CD4-positive, alpha-beta T cell treated with Interleukin-17A for 1 hour (primary cell): Measurements from ENCODE around the gene ATG13.
"Not testable (repeated sequence)": the region's sequence is repeated elsewhere in the genome, so short reads cannot be mapped to it uniquely, and the experiment has no call there.

Experiments used
- DNase-seq: peaks from one replicate; pipeline ENCODE4 v3.0.0-alpha.2; 2020

The ATG13 gene

DNA sequence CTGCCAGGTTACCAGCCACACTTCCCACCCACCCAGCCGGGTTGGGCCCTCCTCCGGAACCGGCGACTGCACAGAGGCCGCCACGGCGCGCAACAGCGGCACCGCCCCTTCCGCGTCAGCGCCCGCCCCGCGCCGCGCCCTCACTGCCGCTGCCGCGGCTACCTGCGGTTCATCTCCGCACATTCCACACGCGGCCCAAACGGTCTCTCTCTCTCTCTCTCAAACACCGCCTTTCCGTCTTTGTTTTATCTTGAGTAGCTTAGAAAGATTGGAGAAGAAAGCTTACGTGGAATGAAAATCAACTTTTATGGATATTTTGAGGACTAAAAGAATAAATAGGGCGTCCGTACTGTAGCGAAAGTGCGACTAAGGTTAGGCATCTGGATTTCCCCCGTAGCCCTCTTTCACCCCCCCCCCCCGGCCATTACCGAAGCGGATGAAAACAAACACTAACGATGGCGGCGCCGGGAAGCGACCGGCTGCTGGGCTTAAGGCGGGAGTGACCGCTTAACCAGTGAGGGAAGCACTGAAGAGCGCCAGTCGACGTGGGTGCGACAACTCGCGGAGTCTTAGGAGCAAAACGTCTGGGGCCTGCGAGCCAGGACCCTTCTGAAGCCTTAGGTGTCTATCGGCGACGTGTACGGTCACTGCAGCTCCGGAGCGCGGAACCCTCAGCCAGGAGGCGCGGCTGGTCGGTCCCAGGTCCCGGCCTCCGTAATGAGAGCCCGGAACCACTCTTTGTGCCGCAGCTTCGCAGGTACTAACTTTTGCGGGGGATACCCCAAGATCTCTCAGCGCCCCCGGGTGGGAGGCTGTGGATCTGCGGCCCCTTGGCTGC lies at the start of gene ATG13, which contains the start of gene HARBI1:
Gene ATG13, plus strand, starts transcription at position 420 of the 838 bp plus-strand sequence. CDS start 26,739 bp downstream, outside the sequence.
Gene HARBI1, minus strand, starts transcription at position 94 of the 838 bp plus-strand sequence. CDS start 990 bp downstream, outside the sequence.
- peak; percentile 93 for DNase-seq

DNA sequence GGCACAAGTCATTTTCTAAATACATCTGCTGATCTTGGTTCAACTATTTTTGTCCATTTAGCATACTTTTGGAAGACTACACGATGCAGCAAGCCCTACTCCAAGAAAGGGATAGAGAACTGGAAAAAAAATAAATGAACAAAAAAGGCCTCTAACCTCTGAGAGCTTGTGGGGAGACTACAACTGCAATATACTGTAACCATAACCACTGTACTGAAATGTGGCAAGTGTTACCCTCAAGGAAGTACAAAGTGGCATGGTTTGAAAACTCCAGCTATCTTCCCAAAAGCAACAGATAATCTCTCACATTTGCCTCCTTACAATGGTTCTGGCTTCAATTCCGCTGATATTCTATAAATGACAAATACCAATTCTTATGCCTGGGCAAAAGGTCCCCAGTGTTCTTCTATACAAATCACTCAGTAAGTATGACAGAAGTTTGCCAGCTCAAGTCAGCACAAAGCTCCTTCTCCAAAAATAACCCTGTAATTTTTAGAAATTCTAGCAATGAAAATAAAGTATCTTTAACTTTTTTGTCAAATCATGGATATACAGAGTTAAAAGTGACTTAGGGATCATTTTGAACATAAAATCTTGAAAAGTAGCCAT lies 46.5 kb upstream of the ATG13 start:
- DNase-seq = no peak

DNA sequence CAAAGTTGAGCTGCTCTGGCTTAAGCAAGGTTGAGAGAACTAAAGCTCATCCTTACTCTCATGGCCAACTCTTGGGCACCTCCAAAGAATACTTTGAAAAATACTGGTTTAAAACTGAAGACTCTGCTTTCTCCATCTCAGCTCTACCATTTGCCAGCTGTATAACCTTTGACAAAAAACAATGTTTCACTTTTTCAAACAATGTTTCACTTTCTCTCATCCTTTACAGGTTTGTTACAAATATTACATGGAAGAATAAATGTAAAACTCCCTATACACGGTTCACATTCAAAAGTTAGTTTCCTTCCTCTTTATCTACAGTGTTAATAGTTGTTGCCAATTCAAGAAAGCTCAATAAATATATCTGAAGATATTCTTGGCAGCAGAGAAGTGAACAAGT lies 42.7 kb upstream of the ATG13 start:
- no peak for DNase-seq

DNA sequence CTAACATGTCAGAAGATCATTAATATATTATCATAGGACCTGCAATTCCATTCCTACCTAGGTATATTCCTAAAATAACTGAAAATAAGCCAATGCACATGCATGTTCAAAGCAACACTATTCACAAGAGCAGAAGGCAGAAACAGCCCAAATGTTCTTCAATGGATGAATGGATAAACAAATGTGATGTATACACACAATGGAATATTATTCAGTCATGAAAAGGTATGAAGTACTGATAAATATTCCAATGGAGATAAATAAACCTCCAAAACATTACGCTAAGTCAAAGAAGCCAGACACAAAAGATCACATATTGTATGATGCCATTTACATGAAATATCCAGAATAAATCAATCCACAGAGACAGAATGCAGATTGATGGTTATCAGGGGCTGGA lies 40.3 kb upstream of the ATG13 start:
- no peak for DNase-seq

- no peak for DNase-seq
These were observed 34.8 kb upstream of the ATG13 start for GRCh38 chr11:46582588-46582987.

- not testable (repeated sequence) for DNase-seq
These were observed 33.8 kb upstream of the ATG13 start for GRCh38 chr11:46583513-46583912.

- DNase-seq = no peak
These were observed 29.2 kb upstream of the ATG13 start for GRCh38 chr11:46588131-46588530.

DNA sequence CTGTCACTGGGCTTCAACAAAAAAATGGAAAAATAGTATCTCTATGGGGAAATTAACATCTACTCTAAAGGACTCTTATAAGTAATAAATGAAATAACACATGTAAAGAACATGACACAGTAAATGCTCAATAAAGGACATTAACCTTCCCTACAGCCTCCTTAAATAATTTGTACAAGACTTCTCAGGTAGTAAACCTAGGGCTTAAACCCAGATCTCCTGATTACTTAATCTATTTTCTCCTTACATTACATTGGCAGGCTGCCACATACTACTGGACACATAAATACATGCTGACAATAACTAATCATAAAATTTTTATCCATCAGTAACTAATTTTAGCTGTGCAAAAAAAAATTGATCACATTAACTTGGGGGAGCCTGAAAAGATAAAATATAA lies 28.4 kb upstream of the ATG13 start:
- no peak for DNase-seq

- no peak for DNase-seq
These were observed 26.4 kb upstream of the ATG13 start for GRCh38 chr11:46590740-46591605.

DNA sequence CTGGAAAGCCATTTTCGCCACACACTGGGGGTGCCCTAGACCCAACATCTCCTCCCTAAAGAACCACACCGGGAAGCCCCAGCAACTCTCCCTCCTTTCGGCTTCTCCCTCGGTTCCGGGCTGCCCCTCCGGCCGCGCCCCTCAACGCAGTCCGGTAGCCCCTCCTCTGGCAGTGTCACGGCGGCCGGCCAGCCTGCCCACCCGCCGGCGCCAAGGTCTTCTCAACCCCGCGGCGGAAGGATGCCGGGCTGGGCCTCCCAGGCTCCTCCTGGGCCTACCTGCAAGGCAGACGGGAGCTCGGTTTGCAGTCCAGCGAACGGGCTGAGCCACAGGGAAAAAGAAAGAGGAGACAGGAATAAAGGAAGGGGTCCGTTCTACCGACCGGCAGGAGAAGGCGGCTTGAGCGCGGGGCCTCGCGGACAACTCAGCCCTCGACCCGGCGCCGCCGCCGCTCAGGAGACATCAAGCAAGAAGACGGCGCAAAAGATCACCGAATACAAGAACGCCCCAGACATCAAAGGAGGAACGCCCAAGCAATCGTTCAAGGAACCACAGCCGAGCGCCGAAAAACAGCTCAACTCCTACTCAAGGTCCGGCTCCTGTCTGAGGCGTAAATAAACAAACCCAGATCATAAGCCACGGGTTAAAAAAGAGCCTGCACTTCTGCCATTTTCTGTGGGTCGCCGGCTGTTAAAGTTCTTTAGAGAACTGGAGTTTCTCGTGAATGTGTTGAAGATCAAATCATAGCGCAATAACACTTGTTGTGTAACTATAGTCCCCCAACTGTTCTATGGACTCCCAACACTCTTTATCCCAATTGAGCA lies 23.6 kb upstream of the ATG13 start, which contains the start of gene AMBRA1:
Gene AMBRA1, minus strand, starts transcription at position 474 of the 824 bp plus-strand sequence. CDS start 45,643 bp downstream, outside the sequence.
- peak; percentile 89 for DNase-seq

- DNase-seq = no peak
These were observed 23.0 kb upstream of the ATG13 start for GRCh38 chr11:46594374-46594700.

GRCh38 chr11:46594785-46595184 lies 22.6 kb upstream of the ATG13 start:
- DNase-seq = no peak

DNA sequence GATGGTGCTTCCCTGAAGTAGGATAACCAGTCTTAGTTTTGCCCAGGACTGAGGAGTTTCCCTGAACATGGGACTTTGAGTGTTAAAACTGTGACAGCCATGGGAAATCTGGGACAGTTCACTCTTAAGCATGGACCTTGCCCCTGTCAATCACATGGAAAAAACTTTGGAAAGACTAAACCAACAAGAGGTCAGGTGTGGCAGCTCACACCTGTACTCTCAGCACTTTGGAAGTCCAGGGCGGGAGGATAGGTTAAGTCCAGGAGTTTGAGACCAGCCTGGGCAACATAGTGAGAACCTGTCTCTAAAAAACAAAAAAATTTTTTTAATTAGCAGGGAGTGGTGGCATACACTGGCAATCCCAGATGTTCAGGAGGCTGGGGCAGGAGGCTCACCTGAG lies 20.2 kb upstream of the ATG13 start:
- no peak for DNase-seq

- DNase-seq = no peak
These were observed 19.6 kb upstream of the ATG13 start for GRCh38 chr11:46597609-46598219.

DNA sequence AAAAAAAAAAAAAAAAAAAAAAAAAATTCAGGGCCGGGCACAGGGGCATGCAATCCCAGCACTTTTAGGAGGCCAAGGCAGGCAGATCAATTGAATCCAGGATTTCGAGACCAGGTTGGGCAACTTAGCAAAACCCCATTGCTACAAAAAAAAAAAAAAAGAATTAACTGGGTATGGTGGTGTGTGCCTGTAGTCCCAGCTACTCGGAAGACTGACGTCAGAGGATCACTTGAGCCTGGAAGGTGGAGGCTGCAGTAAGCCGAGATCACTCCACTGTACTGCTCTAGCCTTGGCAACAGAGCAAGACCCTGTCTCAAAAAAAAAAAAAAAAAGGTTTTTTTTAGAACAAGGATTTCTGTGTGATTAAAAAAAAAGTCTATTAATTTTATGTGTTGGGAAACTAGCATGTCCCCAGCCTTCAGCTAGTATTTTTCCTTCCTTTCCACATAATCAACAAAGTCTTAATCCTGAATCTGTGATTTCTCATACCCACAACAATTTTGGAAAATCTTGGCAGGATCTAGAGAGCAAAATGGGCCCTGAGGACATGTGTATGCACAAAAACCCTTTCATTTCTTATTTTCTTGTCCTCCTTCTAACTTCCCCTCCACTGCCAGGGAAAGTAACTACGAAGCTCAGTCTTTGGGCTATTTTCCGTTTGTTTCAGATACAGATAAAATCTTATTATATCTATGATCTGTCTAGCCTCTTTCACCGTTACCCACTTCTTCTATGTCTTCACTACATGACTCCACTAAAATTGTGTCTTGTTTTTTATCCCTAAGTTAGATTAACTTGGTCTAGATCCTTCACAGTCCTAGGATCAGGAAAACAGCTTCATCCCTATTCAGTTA lies 17.8 kb upstream of the ATG13 start:
- no peak for DNase-seq

- DNase-seq = no peak
These were observed 17.0 kb upstream of the ATG13 start for GRCh38 chr11:46600194-46600960.

GRCh38 chr11:46601129-46601528 lies 16.2 kb upstream of the ATG13 start:
- DNase-seq = no peak

GRCh38 chr11:46603704-46604308 lies 13.5 kb upstream of the ATG13 start:
- DNase-seq = no peak

DNA sequence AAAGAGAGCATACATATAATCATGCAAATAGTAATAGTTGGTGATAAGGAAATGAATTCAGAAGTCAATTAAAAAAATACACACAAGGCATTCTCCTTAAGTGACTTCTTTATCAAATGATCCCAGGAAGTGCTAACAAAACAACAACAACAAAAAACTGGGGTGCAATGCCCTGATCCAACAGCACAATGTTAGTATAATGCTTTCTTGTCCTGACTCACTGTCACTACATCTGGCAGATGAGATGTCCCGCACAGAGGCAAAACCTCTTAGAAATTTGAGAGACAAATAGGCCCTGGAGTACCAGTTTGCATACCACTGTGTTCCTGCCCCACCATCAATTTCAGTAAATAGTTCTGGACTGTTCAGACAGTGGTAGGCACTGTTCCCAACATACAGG lies 12.6 kb upstream of the ATG13 start:
- no peak for DNase-seq

- DNase-seq = no peak
These were observed 9.8 kb upstream of the ATG13 start for GRCh38 chr11:46607516-46607915.
